Endothelial cell of umbilical vein (primary cell): Measurements from ENCODE around the gene MAP3K4. TPM values are rescaled to one million over a fixed set of nuclear protein-coding genes. Genes with fewer than 3 reads are reported as not detected.

Source experiments
- BruUV-seq: library from RNA; stranded (reverse); fragments of 400-500 nt; replicated peaks from 2 replicates; lab custom pipeline; 2021; lab: Mats Ljungman, UMichigan
- CTCF ChIA-PET: fragments of 300-600, 350-600 bp; sonication (Branson Sonifier 250); formaldehyde crosslinking; loops from one replicate; lab custom pipeline; 2021; ENCODE audit warnings: antibody characterized with exemption, inconsistent platforms; lab: Charles Lee
- POLR2A ChIA-PET: fragments of 300-600, 350-600 bp; sonication (Branson Sonifier 250); formaldehyde crosslinking; loops from one replicate; lab custom pipeline; 2021; ENCODE audit warnings: antibody characterized with exemption, inconsistent platforms; lab: Charles Lee
- DNase-seq: peaks from one replicate; pipeline ENCODE4 v3.0.0-alpha.2; 2011; ENCODE audit warnings: low read depth, low spot score
- FAIRE-seq: peaks from 2 replicates; lab custom pipeline; 2011; peaks lifted over from hg19 to GRCh38; lab: Jason Lieb, UNC
- H2AFZ ChIP-seq: 2 replicates; pipeline ENCODE4 v1.6.0; 2012; ENCODE audit warnings: low read depth, low read length, control low read depth, inconsistent platforms
- H3K27ac ChIP-seq: 2 replicates; pipeline ENCODE4 v1.5.1; 2011; ENCODE audit warnings: low read depth, mild to moderate bottlenecking, control low read depth, low read length, moderate library complexity; ENCODE audit not compliant: insufficient read depth
- H3K27me3 ChIP-seq, 2 experiments: 2 replicates each; pipeline versions ENCODE4 v1.6.0 to v1.6.1; 2011; ENCODE audit warnings: low read length in 2 of 2, mixed read lengths in 1 of 2; ENCODE audit not compliant: control insufficient read depth in 2 of 2, insufficient read depth in 2 of 2
- H3K36me3 ChIP-seq, 2 experiments: 2 replicates in 1 of 2; 3 replicates in 1 of 2; pipeline ENCODE4 v1.5.1; 2011; ENCODE audit warnings: low read length in 2 of 2, mild to moderate bottlenecking in 1 of 2, moderate library complexity in 1 of 2; ENCODE audit not compliant: control insufficient read depth in 2 of 2, insufficient read depth in 2 of 2; ENCODE audit errors: extremely low read depth in 1 of 2
- H3K4me1 ChIP-seq: 3 replicates; pipeline ENCODE4 v1.5.1; 2011; ENCODE audit warnings: mild to moderate bottlenecking, low read length; ENCODE audit not compliant: control insufficient read depth, insufficient read depth; ENCODE audit errors: extremely low read depth
- H3K4me2 ChIP-seq: 2 replicates; pipeline ENCODE4 v1.6.1; 2011; ENCODE audit warnings: low read length, control low read depth, mixed read lengths; ENCODE audit not compliant: insufficient read depth
- H3K4me3 ChIP-seq, 3 experiments: fragments of 200-600 bp in 1 of 3; sonication (generic), shearing (Covaris generic) in 1 of 3; replicated peaks in 1 of 3; 2 replicates each; pipeline ENCODE4 v1.5.1; 2011 to 2016; ENCODE audit warnings: control low read depth in 3 of 3, low read length in 3 of 3, mild to moderate bottlenecking in 2 of 3, inconsistent platforms in 1 of 3, low read depth in 1 of 3, moderate library complexity in 1 of 3; ENCODE audit not compliant: insufficient read depth in 1 of 3
- H3K79me2 ChIP-seq: 2 replicates; pipeline ENCODE4 v1.6.0; 2012; ENCODE audit warnings: low read length, inconsistent platforms; ENCODE audit not compliant: control insufficient read depth, insufficient read depth
- H3K9ac ChIP-seq: replicated peaks from 2 replicates; pipeline ENCODE3; 2011; ENCODE audit warnings: low read length, control low read depth; ENCODE audit not compliant: insufficient read depth; ENCODE audit errors: extremely low read depth
- H3K9me1 ChIP-seq: replicated peaks from 3 replicates; pipeline ENCODE4 v1.6.0; 2011; ENCODE audit warnings: mild to moderate bottlenecking, low read length; ENCODE audit not compliant: control insufficient read depth, insufficient read depth; ENCODE audit errors: extremely low read depth
- H3K9me3 ChIP-seq: replicated peaks from 2 replicates; pipeline ENCODE4 v1.5.1; 2012; ENCODE audit warnings: low read length, inconsistent platforms; ENCODE audit not compliant: control insufficient read depth, insufficient read depth
- H4K20me1 ChIP-seq: replicated peaks from 2 replicates; pipeline ENCODE3; 2011; ENCODE audit warnings: mild to moderate bottlenecking, low read length; ENCODE audit not compliant: control insufficient read depth, insufficient read depth; ENCODE audit errors: extremely low read depth
- EZH2 ChIP-seq: IDR thresholded peaks from 2 replicates; pipeline ENCODE4 v1.6.1; 2012; ENCODE audit warnings: borderline replicate concordance, low read depth, mild to moderate bottlenecking, moderate library complexity, low read length, inconsistent platforms; ENCODE audit not compliant: severe bottlenecking
- FOS ChIP-seq: IDR thresholded peaks from 2 replicates; pipeline ENCODE4 v1.6.1; 2011; ENCODE audit warnings: mild to moderate bottlenecking, low read length, moderate library complexity, borderline replicate concordance; ENCODE audit not compliant: insufficient read depth
- GATA2 ChIP-seq: IDR thresholded peaks from 2 replicates; pipeline ENCODE4 v1.7.0; 2011; ENCODE audit warnings: low read depth, mild to moderate bottlenecking, moderate library complexity, mixed read lengths, low read length; ENCODE audit not compliant: insufficient read length, insufficient read depth
- JUN ChIP-seq: IDR thresholded peaks from 2 replicates; pipeline ENCODE4 v1.6.1; 2011; ENCODE audit warnings: borderline replicate concordance, low read depth; ENCODE audit not compliant: insufficient read length, insufficient read depth
- MYC ChIP-seq: IDR thresholded peaks from one replicate; pipeline ENCODE4 v1.6.1; 2011; ENCODE audit warnings: mild to moderate bottlenecking, low read depth, low read length
- POLR2A ChIP-seq: IDR thresholded peaks from 2 replicates; pipeline ENCODE4 v1.6.1; 2012; ENCODE audit warnings: low read depth, mild to moderate bottlenecking, control low read depth, low read length
- POLR2AphosphoS5 ChIP-seq: IDR thresholded peaks from 2 replicates; pipeline ENCODE4 v1.6.1; 2012; ENCODE audit warnings: low read depth, mild to moderate bottlenecking, control low read depth, low read length, moderate library complexity; ENCODE audit not compliant: insufficient read depth
- dilution Hi-C: fragments of 300-500 bp; cut with MboI; formaldehyde crosslinking; loops from one replicate; pipeline ENCODE4 v1.15.0; 2019; ENCODE audit warnings: low sequenced_read_pairs; ENCODE audit not compliant: extremely low pct_ligation_motif_present
- intact Hi-C: fragments of 100-400 bp; cut with micrococcal nuclease; formaldehyde crosslinking; loops from one replicate; pipeline ENCODE4 v1.10.0; 2022
- polyA plus RNA-seq, 4 experiments: library from polyadenylated mRNA; depleted of rRNA in 3 of 4; stranded (reverse) in 3 of 4; unstranded in 1 of 4; fragments of >200 nt; gene quantifications; 2 replicates each; pipeline versions ENCODE4 v1.2.1 to v1.2.3, GENCODE V29; 2011 to 2012; ENCODE audit warnings: missing spikeins in 1 of 4
- total RNA-seq: library from RNA; stranded (reverse); gene quantifications from 2 replicates; pipeline ENCODE4 v1.2.3, GENCODE V29; 2021
- TF ChIP-seq, protein P1 (sequence below): IDR thresholded peaks from 2 replicates; pipeline ENCODE4 v1.6.1; 2011; ENCODE audit not compliant: insufficient read depth, insufficient read length
- TF ChIP-seq, protein P2 (sequence below), 2 donors: IDR thresholded peaks; 1 replicate in 1 of 2; 2 replicates in 1 of 2; pipeline ENCODE4 v1.5.1; 2011; ENCODE audit warnings: low read length in 2 of 2, mild to moderate bottlenecking in 2 of 2, moderate library complexity in 2 of 2, control low read depth in 1 of 2, inconsistent platforms in 1 of 2, low read depth in 1 of 2; ENCODE audit not compliant: insufficient read depth in 1 of 2; ENCODE audit errors: extremely low read depth in 1 of 2

The MAP3K4 gene
- total and polyA plus RNA-seq, 2 donors (not counting 3 experiments of a cell fraction or from before 2014, with no cell fraction given): 10.8 to 42.3 TPM

DNA sequence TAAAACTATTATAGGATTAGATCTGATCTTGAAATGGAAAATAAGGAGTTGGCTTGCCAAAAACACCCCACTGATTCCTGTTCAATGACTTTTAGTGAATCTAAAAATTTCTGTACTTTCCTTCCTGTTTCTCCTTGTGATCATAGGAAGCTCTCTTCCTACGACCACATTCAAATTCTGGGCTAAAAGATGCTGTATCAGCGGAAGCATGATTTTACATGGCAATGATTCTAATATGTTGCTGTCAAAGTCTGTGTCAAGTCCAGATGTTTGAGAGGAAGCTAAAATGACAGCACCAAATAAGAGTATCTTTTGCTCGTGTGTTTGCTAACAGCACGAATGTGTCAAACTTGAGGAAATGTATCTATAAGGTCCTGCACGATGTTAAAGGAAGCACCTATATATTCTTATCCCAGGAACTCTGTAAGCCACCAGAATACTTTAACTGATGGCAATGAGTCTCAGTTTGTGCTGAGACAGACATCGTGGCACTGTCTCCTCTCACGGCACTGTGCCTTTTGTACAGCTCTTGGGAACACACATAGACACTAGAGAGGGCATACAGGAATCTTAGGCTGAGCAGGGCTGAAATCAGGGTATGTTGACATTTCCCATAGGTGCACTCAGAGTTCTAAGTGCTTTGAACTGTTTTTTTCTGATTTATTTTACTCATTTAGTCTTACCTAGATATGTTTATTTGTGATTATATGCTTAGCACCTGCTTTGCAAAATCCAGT lies 24.9 kb upstream of the MAP3K4 start:
- Histone ChIP-seq H3K36me3 (no peaks in the 10 kb centered on the region), H3K27me3 (no peaks in the 10 kb centered on the region), H3K4me1 (no peaks in the 10 kb centered on the region), H4K20me1 (no peaks in the 10 kb centered on the region), H2AFZ (no peak overlapping the region), H3K79me2 (no peaks in the 10 kb centered on the region), H3K27ac (no peak overlapping the region), H3K4me3 (no peak overlapping the region), H3K9ac (no peak overlapping the region), H3K9me1 (no peaks in the 10 kb centered on the region), H3K4me2 (no peak overlapping the region), H3K9me3 (no peaks in the 10 kb centered on the region)
- no peak for DNase-seq
- FAIRE-seq: no peak
- dilution Hi-C loops: no loop called here
- ChIA-PET CTCF (interaction anchor here (0.9 kb wide), 1 partner anchor 26 kb away, joined by 3 read pairs; no protein-coding TSS in a partner anchor), POLR2A (no interaction called here)
- BruUV-seq: no TSS peak
- intact Hi-C loops: no loop called here
- no peak for TF ChIP-seq MYC
- TF ChIP-seq JUN: no peak
- TF ChIP-seq EZH2: no peak
- TF ChIP-seq POLR2A: no peak
- TF ChIP-seq GATA2: no peak
- TF ChIP-seq POLR2AphosphoS5: no peak
- no peak for TF ChIP-seq FOS
- TF ChIP-seq, protein P1, sequence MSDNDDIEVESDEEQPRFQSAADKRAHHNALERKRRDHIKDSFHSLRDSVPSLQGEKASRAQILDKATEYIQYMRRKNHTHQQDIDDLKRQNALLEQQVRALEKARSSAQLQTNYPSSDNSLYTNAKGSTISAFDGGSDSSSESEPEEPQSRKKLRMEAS: no peak
- TF ChIP-seq, protein P2, sequence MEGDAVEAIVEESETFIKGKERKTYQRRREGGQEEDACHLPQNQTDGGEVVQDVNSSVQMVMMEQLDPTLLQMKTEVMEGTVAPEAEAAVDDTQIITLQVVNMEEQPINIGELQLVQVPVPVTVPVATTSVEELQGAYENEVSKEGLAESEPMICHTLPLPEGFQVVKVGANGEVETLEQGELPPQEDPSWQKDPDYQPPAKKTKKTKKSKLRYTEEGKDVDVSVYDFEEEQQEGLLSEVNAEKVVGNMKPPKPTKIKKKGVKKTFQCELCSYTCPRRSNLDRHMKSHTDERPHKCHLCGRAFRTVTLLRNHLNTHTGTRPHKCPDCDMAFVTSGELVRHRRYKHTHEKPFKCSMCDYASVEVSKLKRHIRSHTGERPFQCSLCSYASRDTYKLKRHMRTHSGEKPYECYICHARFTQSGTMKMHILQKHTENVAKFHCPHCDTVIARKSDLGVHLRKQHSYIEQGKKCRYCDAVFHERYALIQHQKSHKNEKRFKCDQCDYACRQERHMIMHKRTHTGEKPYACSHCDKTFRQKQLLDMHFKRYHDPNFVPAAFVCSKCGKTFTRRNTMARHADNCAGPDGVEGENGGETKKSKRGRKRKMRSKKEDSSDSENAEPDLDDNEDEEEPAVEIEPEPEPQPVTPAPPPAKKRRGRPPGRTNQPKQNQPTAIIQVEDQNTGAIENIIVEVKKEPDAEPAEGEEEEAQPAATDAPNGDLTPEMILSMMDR (IDR thresholded peaks at IDR 0.05; ENCODE audit: extremely low read depth in 1 of 2, insufficient read depth in 1 of 2, low read depth in 1 of 2, low read length in 2 of 2): no peak
